HG03571 (cell line): ENCODE data around the gene DDX1.
"Not testable (repeated sequence)": the region's sequence is repeated elsewhere in the genome, so short reads cannot be mapped to it uniquely, and the experiment has no call there.

Source experiments
- ATAC-seq: cut with Tn5 transposase; IDR thresholded peaks from one replicate; pipeline ENCODE4 v1.9.1; 2021; ENCODE audit not compliant: unreplicated experiment

DDX1 gene

DNA sequence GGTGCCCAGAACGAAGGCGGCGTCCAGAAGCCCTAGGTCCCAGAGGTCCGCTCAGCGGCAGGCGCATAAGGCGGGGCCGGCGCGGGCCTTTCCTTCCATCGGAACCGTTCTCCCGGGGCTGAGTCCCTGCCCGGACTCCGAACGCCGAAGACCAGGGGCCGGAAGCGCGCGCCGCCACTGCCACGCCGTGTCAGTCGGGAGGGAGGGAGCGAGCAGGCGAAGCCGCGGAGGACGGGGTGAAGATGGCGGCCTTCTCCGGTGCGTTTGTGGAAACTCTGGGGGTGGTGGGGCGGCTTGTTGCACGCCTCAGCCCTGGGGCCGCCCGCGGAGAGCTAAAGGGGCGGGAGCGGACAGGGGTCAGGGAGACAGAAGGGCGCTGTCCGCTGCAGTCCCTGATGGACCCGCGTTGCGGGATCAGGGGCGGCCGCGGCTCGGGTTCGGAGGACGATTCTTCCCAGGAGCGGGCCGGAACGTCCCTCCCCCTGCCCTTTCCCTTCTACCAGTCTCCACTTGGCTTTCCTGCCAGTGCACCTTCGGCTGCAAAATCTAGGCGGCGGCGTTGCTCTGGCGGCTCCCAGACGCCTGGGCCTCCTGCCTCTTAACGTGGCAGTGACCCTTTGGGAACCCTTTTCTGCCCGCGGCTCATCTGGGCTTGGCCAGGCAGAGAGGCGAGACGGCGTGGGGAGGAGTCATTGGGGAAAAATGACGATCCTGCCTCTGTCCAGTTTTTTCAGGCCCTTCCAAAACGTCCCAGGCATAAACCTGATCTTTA, at the start of gene DDX1:
Gene DDX1, plus strand, starts transcription at position 177 of the 772 bp plus-strand sequence. Its CDS starts 66 bp downstream, at position 243.
- ATAC-seq = peak; percentile 96

DNA sequence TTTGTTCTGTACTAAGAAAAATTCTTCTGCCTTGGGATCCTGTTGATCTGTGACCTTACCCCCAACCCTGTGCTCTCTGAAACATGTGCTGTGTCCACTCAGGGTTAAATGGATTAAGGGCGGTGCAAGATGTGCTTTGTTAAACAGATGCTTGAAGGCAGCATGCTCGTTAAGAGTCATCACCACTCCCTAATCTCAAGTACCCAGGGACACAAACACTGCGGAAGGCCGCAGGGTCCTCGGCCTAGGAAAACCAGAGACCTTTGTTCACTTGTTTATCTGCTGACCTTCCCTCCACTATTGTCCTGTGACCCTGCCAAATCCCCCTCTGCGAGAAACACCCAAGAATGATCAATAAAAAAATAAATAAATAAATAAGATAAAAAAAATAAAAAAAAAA, 49.4 kb upstream of the DDX1 start:
- not testable (repeated sequence) for ATAC-seq

DNA sequence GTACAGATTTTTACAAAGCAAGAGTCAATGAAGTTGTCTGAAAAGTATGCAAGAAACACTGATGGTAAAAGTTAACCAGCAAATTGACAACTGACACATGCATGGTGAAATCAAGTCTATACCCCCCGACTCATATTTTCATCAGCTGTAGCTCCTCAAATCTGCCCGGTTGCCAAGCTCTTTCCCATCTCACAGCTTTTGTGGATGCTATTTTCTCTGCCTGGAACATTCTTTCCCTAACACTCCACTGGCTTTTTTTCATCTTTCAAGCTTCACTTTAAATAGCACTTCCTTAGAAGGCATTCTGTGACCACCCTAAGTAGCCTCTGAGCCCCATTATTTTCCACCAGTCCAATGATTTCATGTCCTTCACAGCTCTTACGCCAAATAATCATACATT, 48.6 kb upstream of the DDX1 start:
- ATAC-seq = no peak

DNA sequence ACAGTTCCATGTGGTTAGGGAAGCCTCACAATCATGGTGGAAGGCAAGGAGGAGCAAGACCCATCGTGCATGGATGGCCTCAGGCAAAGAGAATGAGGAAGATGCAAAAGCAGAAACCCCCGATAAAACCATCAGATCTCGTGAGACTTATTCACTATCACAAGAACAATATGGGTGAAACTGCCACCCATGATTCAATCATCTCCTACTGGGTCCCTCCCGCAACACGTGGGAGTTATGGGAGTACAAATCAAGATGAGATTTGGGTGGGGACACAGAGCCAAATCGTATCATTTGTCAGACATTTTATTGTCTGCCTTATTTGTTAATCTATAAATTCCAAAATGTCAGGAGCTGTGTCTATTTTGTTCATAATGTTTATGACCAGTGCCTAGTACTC, 48.1 kb upstream of the DDX1 start:
- no peak for ATAC-seq

DNA sequence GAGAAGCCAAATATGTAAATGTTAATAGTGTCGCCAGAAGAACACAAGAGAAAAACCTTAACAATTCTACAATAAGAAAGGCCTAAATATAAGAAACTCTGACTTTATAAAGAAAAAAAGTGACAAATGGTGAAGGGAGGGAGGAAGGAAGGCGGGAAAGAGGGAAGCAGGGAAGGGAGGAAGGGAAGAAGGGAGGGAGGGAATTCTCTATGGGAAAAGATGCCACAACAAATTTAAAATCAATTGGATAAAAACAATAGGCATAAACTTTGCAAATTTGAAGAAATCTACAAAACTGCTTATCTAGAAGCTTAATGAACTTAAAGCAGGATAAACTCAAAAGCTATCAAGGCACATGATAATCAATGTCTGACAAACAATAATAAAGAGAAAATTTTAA, 47.4 kb upstream of the DDX1 start:
- ATAC-seq = no peak

DNA sequence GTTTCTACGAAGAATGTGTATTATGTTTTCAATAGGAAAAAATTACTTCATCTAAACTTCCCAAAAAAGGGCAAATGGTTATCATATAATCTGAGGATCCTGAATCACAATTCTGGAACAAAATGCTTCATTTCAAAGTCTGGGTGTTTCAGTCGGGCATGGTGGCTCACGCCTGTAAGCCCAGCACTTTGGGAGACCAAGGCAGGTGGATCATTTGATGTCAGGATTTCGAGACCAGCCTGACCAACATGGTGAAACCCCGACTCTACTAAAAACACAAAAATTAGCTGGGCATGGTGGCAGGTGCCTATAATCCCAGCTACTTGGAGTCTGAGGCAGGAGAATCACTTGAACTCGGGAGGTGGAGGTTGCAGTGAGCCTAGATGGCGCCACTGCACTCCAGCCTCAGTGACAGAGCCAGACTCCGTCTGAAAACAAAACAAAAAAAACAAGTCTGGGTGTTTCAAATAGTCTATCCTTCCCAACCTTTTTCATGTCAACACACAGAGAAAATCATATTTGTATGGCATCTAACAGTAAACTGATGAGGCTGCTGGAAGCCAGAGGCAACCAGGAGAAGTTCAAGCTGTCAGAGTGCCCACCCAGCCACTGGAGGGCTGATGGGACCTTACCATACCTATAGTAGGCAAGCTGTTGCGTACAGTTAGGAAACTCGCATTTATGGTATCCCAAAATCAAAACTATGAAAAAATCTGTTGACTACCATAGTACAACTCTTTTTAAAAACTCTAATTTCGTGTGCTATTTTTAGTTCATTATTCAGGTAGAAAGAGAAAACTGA, 45.2 kb upstream of the DDX1 start:
- no peak for ATAC-seq

DNA sequence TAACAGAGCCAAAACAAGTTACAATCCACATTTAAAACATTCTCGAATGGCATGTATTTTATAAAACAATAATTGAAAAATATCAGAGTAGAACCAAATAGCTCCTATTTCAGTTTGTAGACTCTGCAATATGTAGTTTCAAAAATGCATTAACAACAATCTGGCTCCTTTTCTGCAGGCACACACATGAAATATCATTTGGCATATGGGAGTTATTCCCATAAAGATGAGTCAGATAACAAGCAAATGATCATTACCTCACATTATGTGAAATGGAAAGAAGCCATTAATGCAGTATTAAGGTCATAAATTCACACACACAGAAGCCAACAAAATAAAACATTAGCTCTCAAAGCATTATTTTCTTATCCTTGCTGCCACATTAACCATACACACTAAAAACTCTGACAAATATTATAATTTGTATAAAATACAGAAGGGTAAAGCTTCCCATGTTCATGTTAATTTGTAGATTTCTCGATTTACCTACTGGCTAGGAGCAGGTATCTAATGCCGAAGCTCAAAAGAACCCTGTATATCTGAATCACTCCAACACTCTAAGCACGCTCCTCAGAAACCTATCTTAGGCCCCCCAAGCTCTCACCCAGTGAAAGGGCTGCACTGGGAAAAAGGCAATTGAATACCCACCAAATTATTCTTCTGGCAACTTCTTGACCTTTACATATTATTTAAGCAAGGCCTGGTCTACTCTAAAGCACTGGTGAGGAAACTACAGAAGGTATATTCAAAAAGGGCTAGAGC, 44.4 kb upstream of the DDX1 start:
- no peak for ATAC-seq

DNA sequence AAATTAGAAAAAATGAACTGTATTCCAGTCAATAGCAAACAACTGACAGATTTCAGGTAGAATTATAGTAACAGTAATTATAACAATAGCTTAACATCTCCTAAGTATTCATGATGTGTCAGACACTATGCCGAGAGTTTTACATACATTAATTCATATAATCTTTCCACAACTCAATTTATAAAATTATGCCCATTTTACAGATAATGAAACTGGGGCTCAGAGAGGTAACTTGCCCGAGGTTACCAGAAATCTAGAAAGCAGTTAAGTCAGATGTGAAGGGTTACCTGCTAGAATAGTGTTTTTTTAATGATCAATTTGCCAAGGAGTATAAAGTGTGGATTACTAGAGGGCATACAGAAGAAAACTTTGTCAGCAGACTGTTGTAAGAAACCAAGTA, 42.7 kb upstream of the DDX1 start:
- no peak for ATAC-seq

DNA sequence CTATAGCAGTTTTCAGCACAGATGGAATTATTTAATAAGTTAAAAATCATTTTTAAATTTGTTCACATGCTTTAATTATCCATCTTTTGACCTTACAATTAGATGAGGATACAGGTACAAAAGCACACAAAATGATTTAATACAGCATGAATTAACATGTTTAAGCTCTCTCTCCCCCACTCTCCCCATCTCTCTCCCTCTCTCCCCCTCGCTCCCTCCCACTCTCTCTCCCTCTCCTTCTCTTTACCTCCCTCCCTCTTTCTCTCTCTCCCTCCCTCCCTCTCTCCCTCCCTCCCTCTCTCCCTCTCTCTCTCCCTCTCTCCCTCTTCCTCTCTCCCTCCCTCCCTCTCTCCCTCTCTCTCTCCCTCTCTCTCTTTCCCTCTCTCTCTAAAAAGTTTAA, 38.1 kb upstream of the DDX1 start:
- no peak for ATAC-seq

DNA sequence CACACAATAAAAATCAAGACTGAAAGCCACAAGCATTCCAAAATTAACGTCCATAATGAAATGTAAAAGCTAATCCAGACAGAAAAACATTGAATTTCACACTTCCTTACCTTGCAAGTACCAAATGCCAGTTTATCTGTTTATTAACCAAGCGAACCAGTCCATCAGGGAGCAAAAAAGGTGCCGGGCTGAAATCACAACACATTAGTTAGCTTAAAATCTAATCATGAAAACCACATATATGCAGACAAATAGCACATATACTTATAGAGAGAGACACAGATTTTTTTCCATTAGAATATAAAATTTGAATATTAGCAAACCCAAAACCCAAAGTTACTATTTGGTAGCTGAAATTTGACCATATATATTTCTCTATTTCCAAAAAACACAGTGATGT, 37.7 kb upstream of the DDX1 start:
- ATAC-seq = no peak

DNA sequence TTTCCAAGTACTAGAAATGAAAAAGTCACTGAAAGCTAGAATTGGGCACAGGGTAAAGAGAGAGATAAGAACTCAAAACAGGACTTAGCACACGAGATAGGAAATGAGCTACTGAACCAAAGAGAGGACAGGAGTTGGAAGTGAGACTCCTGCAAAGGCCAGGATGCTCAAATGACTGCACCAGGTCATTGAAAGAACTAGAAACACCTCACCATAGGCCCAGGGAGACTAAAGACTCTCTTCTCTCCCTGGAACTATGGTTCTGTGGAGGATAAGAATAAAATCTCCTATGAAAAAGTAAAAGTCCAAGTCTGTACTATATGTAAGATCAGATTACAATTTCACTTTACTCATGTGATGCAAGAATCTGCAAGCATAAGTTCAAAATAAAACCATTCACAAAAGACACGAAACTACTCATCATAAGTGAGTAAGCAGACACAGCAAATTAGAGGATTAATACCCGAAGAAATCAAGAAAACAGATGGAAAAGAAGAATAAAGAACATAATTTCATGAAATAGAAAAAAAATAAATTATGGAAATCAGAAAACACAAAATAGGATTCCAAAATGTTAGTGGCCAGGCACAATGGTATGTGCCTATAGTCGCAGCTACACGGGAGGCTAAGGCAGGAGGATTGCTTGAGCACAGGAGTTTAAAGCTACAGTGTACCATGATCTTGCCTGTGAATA, 37.0 kb upstream of the DDX1 start:
- no peak for ATAC-seq

DNA sequence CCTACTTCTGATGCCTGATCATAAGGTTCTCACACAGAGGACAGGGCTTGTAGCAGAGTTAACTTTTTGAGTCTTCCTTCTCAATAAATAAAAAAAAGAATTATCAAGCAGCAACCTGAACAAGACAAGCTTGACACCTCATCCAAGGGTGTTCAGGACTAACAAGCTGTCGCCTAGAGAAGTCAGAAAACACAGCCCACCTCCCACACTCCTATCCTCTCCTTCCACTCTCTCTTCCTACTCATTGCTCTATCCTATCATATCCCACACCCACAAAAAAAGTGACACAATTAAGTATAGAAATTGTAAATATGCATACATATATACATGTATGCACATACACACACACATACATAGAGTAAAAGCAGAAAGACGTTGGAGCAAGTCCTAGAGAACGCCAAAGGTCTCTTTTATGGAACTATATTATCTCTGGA, 35.9 kb upstream of the DDX1 start:
- no peak for ATAC-seq

DNA sequence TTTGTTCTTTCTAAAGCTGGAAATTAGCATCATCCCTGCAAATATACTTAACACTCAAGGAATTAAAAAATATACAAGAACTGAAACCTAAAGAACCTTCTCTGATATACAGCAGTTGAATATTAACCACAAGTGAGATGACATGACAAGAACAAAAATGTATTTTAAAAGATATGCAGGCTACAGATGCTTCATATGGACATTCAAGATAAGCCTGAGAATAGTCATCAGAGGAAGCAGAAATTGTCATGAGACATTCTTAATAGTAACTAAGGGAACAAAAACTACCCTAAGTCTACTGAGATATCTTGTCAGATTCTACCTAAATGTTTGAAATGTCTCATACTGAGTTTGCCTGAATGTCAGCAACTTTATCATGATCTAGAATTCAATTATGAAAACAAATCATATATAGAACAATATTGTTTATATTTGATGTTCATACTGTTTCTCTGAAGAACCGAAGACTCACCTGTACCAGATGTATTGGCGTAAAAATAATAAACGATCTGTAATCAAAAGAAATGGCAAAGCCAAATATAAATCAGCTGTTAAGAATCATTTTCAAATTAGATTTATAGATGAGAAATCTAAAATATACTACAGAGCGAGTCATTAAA, 35.2 kb upstream of the DDX1 start:
- no peak for ATAC-seq

DNA sequence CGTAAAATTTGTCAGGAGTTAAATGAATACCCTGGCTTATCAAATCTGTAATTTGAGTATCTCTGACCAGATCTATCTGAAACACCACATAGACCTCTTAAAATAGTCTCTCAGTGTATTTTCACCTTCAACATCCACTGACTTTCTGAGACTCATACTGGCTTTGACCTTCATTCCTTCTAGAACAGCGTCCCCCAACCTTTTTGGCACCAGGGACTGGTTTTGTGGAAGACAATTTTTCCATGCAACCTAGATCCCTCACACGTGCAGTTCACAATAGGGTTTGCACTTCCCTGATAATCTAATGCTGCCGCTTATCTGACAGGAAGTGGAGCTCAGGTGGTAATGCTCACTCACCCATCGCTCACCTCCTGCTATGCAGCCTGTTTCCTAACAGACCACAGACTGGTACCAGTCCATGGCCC, 33.8 kb upstream of the DDX1 start:
- no peak for ATAC-seq

DNA sequence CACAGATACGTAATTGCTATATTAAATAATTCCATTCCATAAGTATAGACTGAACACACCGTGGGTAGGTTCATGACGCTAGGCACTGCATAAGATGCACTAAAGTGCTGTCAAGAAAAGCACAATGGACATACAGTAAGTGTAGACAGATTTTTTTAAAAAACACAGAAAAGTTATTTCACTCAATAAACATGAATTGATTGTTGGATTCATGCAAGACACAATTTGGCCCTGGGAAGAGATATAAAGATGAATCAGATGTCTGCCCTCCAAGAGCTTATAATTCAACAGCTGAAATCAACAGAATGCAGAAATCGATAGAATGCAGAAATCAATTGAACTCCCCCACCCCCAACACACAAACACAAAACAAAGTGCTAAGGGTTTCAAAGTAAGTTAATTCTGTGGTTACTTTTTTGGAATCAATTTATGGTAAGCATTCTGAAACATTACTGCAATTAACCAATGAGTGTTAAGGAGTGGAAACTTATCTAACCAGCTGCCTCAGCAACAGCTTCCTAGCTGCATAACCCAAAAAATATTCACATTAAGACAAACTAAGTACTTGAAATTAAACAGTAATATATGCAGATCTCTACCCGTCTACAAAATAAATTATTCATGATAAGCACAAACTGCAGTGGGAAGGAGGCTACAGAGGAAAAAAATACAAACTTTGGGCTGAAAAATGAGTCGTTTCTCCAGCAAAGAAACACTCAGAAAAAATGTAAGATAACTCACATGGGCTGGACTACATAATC, 32.1 kb upstream of the DDX1 start:
- no peak for ATAC-seq

DNA sequence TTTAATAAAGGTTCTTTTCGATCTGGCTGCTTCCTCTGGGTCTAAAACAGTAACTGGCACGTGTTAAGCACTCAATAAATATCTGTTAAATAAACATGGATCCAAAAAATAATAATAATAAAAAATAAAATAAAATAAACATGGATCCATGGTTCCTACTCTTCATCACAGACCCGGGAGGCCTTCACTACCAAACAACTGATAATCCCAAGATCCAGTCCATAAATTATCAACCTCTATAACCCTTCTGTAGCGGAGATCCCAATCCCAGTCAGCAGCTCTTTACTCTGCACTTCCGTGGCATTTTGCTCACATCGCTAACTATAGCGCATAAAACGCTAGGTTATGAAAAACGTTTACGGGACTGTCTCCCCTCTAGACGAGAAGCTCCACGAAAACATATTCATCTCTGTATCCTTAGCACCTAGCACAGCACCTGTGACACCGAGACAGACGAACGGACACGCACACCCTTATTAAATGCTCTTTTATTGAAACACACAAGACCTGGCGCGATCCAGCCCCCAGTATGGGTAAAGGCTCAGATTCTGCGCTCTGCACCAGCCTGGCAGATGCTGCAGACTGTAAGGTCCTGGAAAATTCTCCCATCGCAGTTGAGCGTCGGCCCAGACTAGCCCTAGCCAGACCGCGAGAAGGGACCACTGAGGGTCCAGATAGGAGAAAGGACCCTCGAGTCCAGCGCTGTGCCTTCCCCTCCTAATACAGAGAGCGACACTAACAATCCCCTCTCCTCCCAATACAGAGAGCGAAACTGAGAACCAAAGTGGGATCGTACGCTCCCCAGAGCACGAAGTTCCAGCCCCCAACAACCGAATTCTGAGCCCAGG, 31.3 kb upstream of the DDX1 start:
- ATAC-seq = peak; percentile 30

DNA sequence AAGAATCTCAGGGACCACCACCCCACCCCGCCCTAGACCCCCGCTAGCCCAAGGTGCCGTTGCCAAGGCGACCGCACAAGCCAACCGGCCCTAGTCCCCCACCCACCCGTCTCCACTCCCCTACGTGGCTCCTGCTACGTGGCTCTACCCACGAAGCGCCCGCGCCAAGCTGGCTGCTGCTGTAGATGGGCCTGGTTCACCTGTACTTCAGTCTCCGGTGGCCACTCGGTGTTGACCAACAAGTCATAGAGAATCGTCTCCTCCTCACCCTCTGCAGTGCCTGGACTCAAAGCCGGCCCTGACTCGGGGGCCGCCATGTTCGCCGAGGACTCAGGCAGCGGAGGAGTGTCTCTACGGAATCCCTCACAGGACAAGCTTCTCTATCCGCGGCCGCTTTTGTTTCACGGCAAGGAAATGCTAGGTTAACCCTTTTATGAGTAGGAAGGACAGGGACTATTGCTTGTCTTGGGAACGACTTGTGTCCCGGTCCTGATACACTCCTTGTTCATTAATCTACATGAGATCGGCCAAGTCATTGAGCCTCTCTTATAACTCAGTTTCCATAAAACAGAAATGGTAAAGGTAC, 30.6 kb upstream of the DDX1 start, which contains the start of gene NBAS:
Gene NBAS, minus strand, starts transcription at position 347 of the 586 bp plus-strand sequence. Its CDS starts 30 bp downstream, at position 317.
- ATAC-seq = peak; percentile 90

DNA sequence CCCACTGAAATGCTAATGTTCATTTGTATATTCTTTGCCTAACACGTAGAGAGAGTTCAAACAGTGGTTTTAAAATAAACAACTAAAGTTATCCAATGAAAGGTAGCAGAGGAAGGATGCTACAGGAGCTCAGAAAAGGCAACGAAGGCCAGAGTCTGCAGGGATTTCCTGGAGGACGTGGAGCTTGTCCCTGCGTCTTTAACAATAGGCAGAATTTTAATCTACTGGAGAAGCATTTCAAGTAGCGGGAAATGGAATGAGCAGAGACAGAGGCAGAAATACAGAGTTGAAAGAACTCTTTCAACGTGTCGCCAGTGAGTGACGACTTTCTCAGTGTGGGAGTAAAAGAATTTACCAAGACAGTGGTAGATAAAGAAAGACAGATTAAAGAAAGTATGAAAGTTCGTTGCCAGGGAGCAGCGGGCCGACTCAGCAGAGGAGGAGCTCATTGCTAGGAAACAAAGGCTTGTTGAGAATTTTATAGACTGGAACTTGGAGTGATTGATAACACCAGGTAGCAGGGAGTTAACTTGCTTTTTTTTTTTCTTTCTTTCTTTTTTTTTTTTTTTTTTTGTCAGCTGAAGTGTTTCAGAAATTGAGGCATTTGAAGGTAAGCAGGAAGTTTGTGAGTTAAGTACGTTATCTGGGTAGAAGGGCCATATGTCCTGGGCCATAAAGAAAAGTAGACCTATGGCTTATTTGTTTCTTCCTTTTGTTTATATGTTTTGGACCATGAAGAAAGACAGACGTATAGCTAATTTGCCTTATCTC, 29.9 kb upstream of the DDX1 start:
- peak; percentile 21 for ATAC-seq
